Measurements from ENCODE around the gene RFLNA. TPM values are rescaled to one million over a fixed set of nuclear protein-coding genes. Genes with fewer than 3 reads are reported as not detected.

The RFLNA gene
- 5.6 and 9.6 TPM in 2 replicates for polyA plus RNA-seq
- 5.1 and 12.9 TPM in 2 replicates for polyA minus RNA-seq

- H3K4me3 ChIP-seq (ENCODE audit: low read length): peak within 1 kb of the TSS; percentile 62
- H3K4me2 ChIP-seq (ENCODE audit: low read length): no peak within 1 kb of the TSS
- H3F3A ChIP-seq (ENCODE audit: insufficient read depth, low read length, poor library complexity, severe bottlenecking): no peaks in the 10 kb centered on the region
- H3K27me3 ChIP-seq (ENCODE audit: insufficient read depth, low read depth, low read length): peaks cover 24% of the 10 kb centered on the region
- no peaks in the 10 kb centered on the region for H3K9me3 ChIP-seq (ENCODE audit: low read length)
- TF ChIP-seq MXI1 (conservative IDR thresholded peaks at IDR 0.05; ENCODE audit: poor library complexity, severe bottlenecking) (no peak), TAF1 (IDR thresholded peaks at IDR 0.05; ENCODE audit: low read depth) (no peak), EZH2 (IDR thresholded peaks at IDR 0.05; ENCODE audit: borderline replicate concordance, insufficient read depth, low read length, poor library complexity, severe bottlenecking) (no peak), EP300 (conservative IDR thresholded peaks at IDR 0.05; ENCODE audit: poor library complexity, severe bottlenecking) (no peak), SMC3 (conservative IDR thresholded peaks at IDR 0.05; ENCODE audit: poor library complexity) (no peak), CTCF (IDR thresholded peaks at IDR 0.05; ENCODE audit: poor library complexity, severe bottlenecking) (no peak), POLR2AphosphoS5 (IDR thresholded peaks at IDR 0.05) (no peak), REST (IDR thresholded peaks at IDR 0.05; ENCODE audit: borderline replicate concordance) (no peak), RAD21 (conservative IDR thresholded peaks at IDR 0.05) (no peak)
- peak within 1 kb of the TSS; percentile 39 for H3K9ac ChIP-seq (ENCODE audit: low read length)
- no peaks in the 10 kb centered on the region for H4K20me1 ChIP-seq (ENCODE audit: insufficient read depth)
- no peaks in the 10 kb centered on the region for H3K79me2 ChIP-seq (replicated peaks; ENCODE audit: insufficient read depth, low read length)
- no peak within 1 kb of the TSS for H3K27ac ChIP-seq (ENCODE audit: low read length)
- no peaks in the 10 kb centered on the region for H3K9me2 ChIP-seq (ENCODE audit: insufficient read depth, low read length)
- H2AFZ ChIP-seq (ENCODE audit: low read depth, low read length): no peak within 1 kb of the TSS
- no peaks in the 10 kb centered on the region for H3K36me3 ChIP-seq (ENCODE audit: insufficient read depth, low read length)
These were observed at the start of gene RFLNA for GRCh38 chr12:124294780-124295341. RFLNA (plus strand) TSS chr12:124295093; CDS start chr12:124295430, 337 bp downstream.

- Histone ChIP-seq H3K4me2 (ENCODE audit: low read length) (no peak overlapping the region), H3K27me3 (ENCODE audit: insufficient read depth, low read depth, low read length) (no peaks in the 10 kb centered on the region), H3K9me2 (ENCODE audit: insufficient read depth, low read length) (no peaks in the 10 kb centered on the region), H4K20me1 (ENCODE audit: insufficient read depth) (no peaks in the 10 kb centered on the region), H3K9me3 (ENCODE audit: low read length) (no peaks in the 10 kb centered on the region), H3K79me2 (replicated peaks; ENCODE audit: insufficient read depth, low read length) (no peaks in the 10 kb centered on the region), H3K36me3 (ENCODE audit: insufficient read depth, low read length) (no peaks in the 10 kb centered on the region), H3K9ac (ENCODE audit: low read length) (no peak overlapping the region), H3F3A (ENCODE audit: insufficient read depth, low read length, poor library complexity, severe bottlenecking) (no peaks in the 10 kb centered on the region), H3K27ac (ENCODE audit: low read length) (no peak overlapping the region), H3K4me3 (ENCODE audit: low read length) (no peak overlapping the region), H2AFZ (ENCODE audit: low read depth, low read length) (no peak overlapping the region)
- TF ChIP-seq TAF1 (IDR thresholded peaks at IDR 0.05; ENCODE audit: low read depth): no peak
- TF ChIP-seq EP300 (conservative IDR thresholded peaks at IDR 0.05; ENCODE audit: poor library complexity, severe bottlenecking): no peak
- no peak for TF ChIP-seq CTCF (IDR thresholded peaks at IDR 0.05; ENCODE audit: poor library complexity, severe bottlenecking)
- no peak for TF ChIP-seq EZH2 (IDR thresholded peaks at IDR 0.05; ENCODE audit: borderline replicate concordance, insufficient read depth, low read length, poor library complexity, severe bottlenecking)
- no peak for TF ChIP-seq REST (IDR thresholded peaks at IDR 0.05; ENCODE audit: borderline replicate concordance)
- no peak for TF ChIP-seq SMC3 (conservative IDR thresholded peaks at IDR 0.05; ENCODE audit: poor library complexity)
- TF ChIP-seq MXI1 (conservative IDR thresholded peaks at IDR 0.05; ENCODE audit: poor library complexity, severe bottlenecking): no peak
- no peak for TF ChIP-seq RAD21 (conservative IDR thresholded peaks at IDR 0.05)
- no peak for TF ChIP-seq POLR2AphosphoS5 (IDR thresholded peaks at IDR 0.05)
These were observed 47.6 kb upstream of the RFLNA start for GRCh38 chr12:124247331-124247730.
